Heart left ventricle (tissue), 13 donors: Measurements from ENCODE around the gene CTSA.

Experiments
- CTCF ChIP-seq, 12 donors: fragments of 200-600 bp; sonication (generic) in 4 of 12; IDR thresholded peaks; one replicate each; pipeline versions ENCODE4 v1.5.0 to v1.8.0; 2018 to 2022; ENCODE audit warnings: antibody characterized with exemption in 12 of 12, mild to moderate bottlenecking in 5 of 12
- POLR2A ChIP-seq, 2 donors: fragments of 450-650 bp; IDR thresholded peaks; one replicate each; pipeline ENCODE4 v1.6.1; 2017; ENCODE audit warnings: antibody characterized with exemption in 2 of 2, mild to moderate bottlenecking in 2 of 2, moderate library complexity in 2 of 2
- donor health status: ischemic (EF 13 %, LVEDD 7.1; RV severe dilation, severe dysfunction).
- donor health status: DM: no; HTN: yes; CAD: no.
- donor health status: DM: no; HTN: no; CAD: no.
- donor health status: ischemic (EF 25% LVEDD 6.9; RV normal size, moderate dysfunction).
- donor health status: ischemic (EF 25% LVEDD 5.7; RV mildly dilated, moderate dysfunction).
- donor health status: ischemic (EF 35%, LVEDD 5.7; RV mildly dilated, moderate dysfunction).
- donor health status: nonischemic (EF 11% LVEDD 7.7; RV severe dilation, severe dysfunction).
- donor health status: DM: yes; HTN: yes; CAD: no.
- donor health status: PGD.
- donor health status: ischemic (EF 29% LVEDD 5.4; RV normal size, mild dysfunction).
- donor health status: nonischemic (EF 23%, LVEDD 6.1; RV moderate dilation, normal function).

DNA sequence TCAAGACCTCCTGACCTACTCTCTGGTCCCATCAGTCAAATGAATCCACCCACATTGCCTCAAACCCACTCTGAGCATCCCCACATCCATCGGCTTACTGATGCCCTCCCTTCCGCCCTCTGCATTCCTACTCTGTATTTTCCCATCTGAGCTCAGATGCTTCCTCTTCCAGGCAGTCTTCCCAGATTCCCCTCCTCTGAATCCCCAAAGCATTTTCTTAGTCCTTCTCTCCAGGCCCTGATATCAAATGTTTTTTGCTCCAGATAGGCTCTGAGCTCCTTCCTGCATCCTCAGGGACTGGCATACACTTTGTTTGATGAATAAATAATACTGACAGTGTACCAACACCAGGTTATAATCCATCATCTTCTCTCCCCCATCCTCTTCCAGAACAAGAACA, 16.9 kb downstream of the CTSA start:
- no peak for TF ChIP-seq CTCF (IDR thresholded peaks at IDR 0.05)
- TF ChIP-seq POLR2A (IDR thresholded peaks at IDR 0.05), result no peak
